ENCODE measurements around the gene C3orf49.

Gene C3orf49

DNA sequence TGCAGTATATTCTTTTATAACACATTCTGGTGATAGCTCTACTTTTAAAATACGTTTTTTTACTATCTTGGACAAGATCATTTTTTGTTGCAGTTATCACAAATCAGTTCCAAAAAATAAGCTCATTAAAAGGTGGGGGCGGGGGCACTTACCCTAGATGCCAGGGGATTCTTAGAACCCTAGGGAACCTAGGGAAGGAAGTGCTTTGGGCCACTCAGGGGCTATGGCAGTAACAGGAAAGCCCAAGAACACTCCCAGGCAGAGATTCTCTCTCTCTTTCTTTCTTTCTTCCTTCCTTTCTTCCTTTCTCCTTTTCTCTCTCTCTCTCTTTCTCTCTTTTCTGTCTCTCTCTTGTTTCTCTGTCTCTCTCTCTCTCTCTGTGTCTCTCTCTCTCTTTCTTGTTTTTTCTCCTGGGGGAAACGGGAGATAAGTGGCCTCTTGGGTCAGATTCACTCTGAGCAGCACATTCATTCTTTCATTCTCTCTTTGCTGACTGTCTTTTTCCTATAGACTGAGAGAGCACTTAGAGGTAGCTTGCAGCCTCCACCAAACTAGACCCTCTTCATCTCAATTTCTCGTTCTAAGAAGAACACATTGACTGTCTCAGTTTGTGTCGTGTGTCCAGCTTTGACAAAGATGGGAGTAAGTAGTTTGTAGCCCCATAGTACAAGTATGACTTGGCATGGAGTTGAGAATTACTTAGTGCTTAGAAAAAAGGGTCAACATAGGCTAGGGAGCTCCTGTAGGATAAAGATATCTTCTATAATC is 76.5 kb downstream of the C3orf49 start:
- CTCF ChIA-PET, result interaction anchor here (0.6 kb wide), 1 partner anchor 1231 kb away, joined by 3 read pairs; no protein-coding TSS in a partner anchor
- no peak for TF ChIP-seq ZNF384 (IDR thresholded peaks at IDR 0.05)
- no peak for TF ChIP-seq SP1 (IDR thresholded peaks at IDR 0.05)
- no peak for TF ChIP-seq CTBP1 (IDR thresholded peaks at IDR 0.05; ENCODE audit: borderline replicate concordance)
- no peak for TF ChIP-seq BHLHE40 (IDR thresholded peaks at IDR 0.05; ENCODE audit: borderline replicate concordance)
- no peak for TF ChIP-seq NFRKB (IDR thresholded peaks at IDR 0.05)
- TF ChIP-seq TARDBP (IDR thresholded peaks at IDR 0.05), result no peak
- no peak for TF ChIP-seq ELF4 (IDR thresholded peaks at IDR 0.05)
- TF ChIP-seq L3MBTL2 (conservative IDR thresholded peaks at IDR 0.05), result no peak
- no peak for TF ChIP-seq HDGF (IDR thresholded peaks at IDR 0.05; ENCODE audit: borderline replicate concordance)
- no peak for TF ChIP-seq FOXM1 (IDR thresholded peaks at IDR 0.05; ENCODE audit: borderline replicate concordance)
- TF ChIP-seq ARNT (IDR thresholded peaks at IDR 0.05), result no peak
- no peak for TF ChIP-seq FOXA1 (IDR thresholded peaks at IDR 0.05)
- no peak for TF ChIP-seq LEF1 (IDR thresholded peaks at IDR 0.05; ENCODE audit: borderline replicate concordance)
- no peak for TF ChIP-seq FOXK2 (IDR thresholded peaks at IDR 0.05)
- TF ChIP-seq SUZ12 (IDR thresholded peaks at IDR 0.05), result no peak
- TF ChIP-seq, protein P1, sequence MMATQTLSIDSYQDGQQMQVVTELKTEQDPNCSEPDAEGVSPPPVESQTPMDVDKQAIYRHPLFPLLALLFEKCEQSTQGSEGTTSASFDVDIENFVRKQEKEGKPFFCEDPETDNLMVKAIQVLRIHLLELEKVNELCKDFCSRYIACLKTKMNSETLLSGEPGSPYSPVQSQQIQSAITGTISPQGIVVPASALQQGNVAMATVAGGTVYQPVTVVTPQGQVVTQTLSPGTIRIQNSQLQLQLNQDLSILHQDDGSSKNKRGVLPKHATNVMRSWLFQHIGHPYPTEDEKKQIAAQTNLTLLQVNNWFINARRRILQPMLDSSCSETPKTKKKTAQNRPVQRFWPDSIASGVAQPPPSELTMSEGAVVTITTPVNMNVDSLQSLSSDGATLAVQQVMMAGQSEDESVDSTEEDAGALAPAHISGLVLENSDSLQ (IDR thresholded peaks at IDR 0.05), result no peak
- POLR2A ChIA-PET, result interaction anchor here (1.3 kb wide), 1 partner anchor 16 kb away, joined by 3 read pairs; the partner anchor contains the start of gene SCAANT1
- DNase-seq (ENCODE audit: extremely low spot score), result no peak

GRCh38 chr3:63896332-63897030 is 77.4 kb downstream of the C3orf49 start:
- TF ChIP-seq TARDBP (IDR thresholded peaks at IDR 0.05), result no peak
- TF ChIP-seq CTBP1 (IDR thresholded peaks at IDR 0.05; ENCODE audit: borderline replicate concordance), result no peak
- TF ChIP-seq, protein P1 (IDR thresholded peaks at IDR 0.05), result no peak
- no peak for TF ChIP-seq NFRKB (IDR thresholded peaks at IDR 0.05)
- no peak for TF ChIP-seq ZNF384 (IDR thresholded peaks at IDR 0.05)
- no peak for TF ChIP-seq LEF1 (IDR thresholded peaks at IDR 0.05; ENCODE audit: borderline replicate concordance)
- ChIA-PET CTCF (interaction anchor here (1.2 kb wide), 1 partner anchor 65 kb away, joined by 3 read pairs; no protein-coding TSS in a partner anchor), POLR2A (interaction anchor here (1.3 kb wide), 1 partner anchor 15 kb away, joined by 3 read pairs; the partner anchor contains the start of gene SCAANT1)
- no peak for DNase-seq (ENCODE audit: extremely low spot score)
